ENCODE measurements around the gene SLC26A2. TPM values are rescaled to one million over a fixed set of nuclear protein-coding genes. Genes with fewer than 3 reads are reported as not detected.
"Not testable (repeated sequence)": the region's sequence is repeated elsewhere in the genome, so short reads cannot be mapped to it uniquely, and the experiment has no call there.

Gene SLC26A2
- total and polyA plus RNA-seq, 4 donors, result 5.8 to 25.6 (median 14.1) TPM

- no peak overlapping the region for H3K27ac ChIP-seq (ENCODE audit: low read depth in 1 of 2, low read length in 1 of 2)
- no peak overlapping the region for H3K9ac ChIP-seq (ENCODE audit: insufficient read depth in 1 of 2, low read length in 2 of 2)
- no peak for DNase-seq
- H3K4me1 ChIP-seq (ENCODE audit: control insufficient read depth in 5 of 5, insufficient read depth in 5 of 5, low read length in 5 of 5), result peaks cover 3 to 17% (median 5%) of the 10 kb centered on the region in 5 donors
- H3K4me3 ChIP-seq, result no peak overlapping the region
- WGBS, 2 donors, result 93 to 94% methylated on average over 4 of the region's 4 CpGs
- H3K27me3 ChIP-seq (ENCODE audit: control insufficient read depth in 3 of 3, insufficient read depth in 3 of 3, low read length in 2 of 3), result no peaks in the 10 kb centered on the region
- ATAC-seq (ENCODE audit: insufficient read depth, low FRiP score), result no peak
- no peaks in the 10 kb centered on the region for H3K36me3 ChIP-seq (ENCODE audit: control insufficient read depth in 4 of 4, insufficient read depth in 4 of 4, low read length in 4 of 4)
- H3K9me3 ChIP-seq (ENCODE audit: control insufficient read depth in 4 of 4, insufficient read depth in 3 of 4, low read length in 3 of 4), result no peaks in the 10 kb centered on the region
- TF ChIP-seq CTCF (IDR thresholded peaks at IDR 0.05; ENCODE audit: control extremely low read depth, extremely low read depth), result no peak
Measured at GRCh38 chr5:149941795-149942194, 18.8 kb upstream of the SLC26A2 start.

DNA sequence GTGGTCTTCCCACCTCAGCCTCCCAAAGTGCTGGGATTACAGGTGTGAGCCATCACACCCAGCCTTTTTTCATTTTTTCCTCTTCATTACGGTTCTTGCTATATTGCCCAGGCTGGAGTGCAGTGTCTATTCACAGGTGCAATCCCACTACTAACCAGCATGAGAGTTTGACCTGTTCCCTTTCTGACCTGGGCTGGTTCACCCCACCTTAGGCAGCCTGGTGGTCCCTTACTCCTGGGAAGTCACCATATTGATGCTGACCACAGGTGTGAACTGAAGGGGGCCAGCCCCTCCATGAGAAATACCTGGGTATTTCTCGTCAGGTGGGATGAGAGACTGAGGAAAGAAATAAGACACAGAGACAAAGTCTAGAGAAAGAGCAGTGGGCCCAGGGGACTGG is 18.4 kb upstream of the SLC26A2 start:
- peaks cover 3 to 16% (median 5%) of the 10 kb centered on the region in 5 donors for H3K4me1 ChIP-seq (ENCODE audit: control insufficient read depth in 5 of 5, insufficient read depth in 5 of 5, low read length in 5 of 5)
- TF ChIP-seq CTCF (IDR thresholded peaks at IDR 0.05; ENCODE audit: control extremely low read depth, extremely low read depth), result no peak
- H3K9ac ChIP-seq (ENCODE audit: insufficient read depth in 1 of 2, low read length in 2 of 2), result no peak overlapping the region
- ATAC-seq (ENCODE audit: insufficient read depth, low FRiP score) (no peak), DNase-seq (no peak)
- H3K27me3 ChIP-seq (ENCODE audit: control insufficient read depth in 3 of 3, insufficient read depth in 3 of 3, low read length in 2 of 3), result no peaks in the 10 kb centered on the region
- H3K36me3 ChIP-seq (ENCODE audit: control insufficient read depth in 4 of 4, insufficient read depth in 4 of 4, low read length in 4 of 4), result no peaks in the 10 kb centered on the region
- 93 to 100% methylated on average over 2 of the region's 2 CpGs for WGBS, 2 donors
- no peaks in the 10 kb centered on the region for H3K9me3 ChIP-seq (ENCODE audit: control insufficient read depth in 4 of 4, insufficient read depth in 3 of 4, low read length in 3 of 4)
- no peak overlapping the region for H3K4me3 ChIP-seq
- H3K27ac ChIP-seq (ENCODE audit: low read depth in 1 of 2, low read length in 1 of 2), result no peak overlapping the region

DNA sequence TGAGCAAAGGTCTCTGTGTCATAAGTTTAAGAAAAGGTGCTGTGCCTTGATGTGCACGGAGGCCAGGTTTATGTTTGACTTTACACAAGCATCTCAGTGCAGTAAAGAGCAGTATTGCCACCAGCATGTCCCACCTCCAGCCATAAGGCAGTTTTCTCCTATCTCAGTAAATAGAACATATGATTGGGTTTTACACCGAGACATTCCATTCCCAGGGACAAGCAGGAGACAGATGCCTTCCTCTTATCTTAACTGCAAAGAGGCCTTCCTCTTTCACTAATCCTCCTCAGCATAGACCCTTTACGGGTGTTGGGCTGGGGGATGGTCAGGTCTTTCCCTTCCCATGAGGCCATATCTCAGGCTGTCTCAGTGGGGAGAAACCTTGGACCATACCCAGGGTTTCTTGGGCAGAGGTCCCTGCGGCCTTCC is 17.8 kb upstream of the SLC26A2 start:
- not testable (repeated sequence) for H3K27ac ChIP-seq (ENCODE audit: low read depth in 1 of 2, low read length in 1 of 2); H3K9ac ChIP-seq (ENCODE audit: insufficient read depth in 1 of 2, low read length in 2 of 2); DNase-seq; H3K9me3 ChIP-seq (ENCODE audit: control insufficient read depth in 4 of 4, insufficient read depth in 3 of 4, low read length in 3 of 4); ATAC-seq (ENCODE audit: insufficient read depth, low FRiP score); H3K4me3 ChIP-seq; H3K27me3 ChIP-seq (ENCODE audit: control insufficient read depth in 3 of 3, insufficient read depth in 3 of 3, low read length in 2 of 3); H3K36me3 ChIP-seq (ENCODE audit: control insufficient read depth in 4 of 4, insufficient read depth in 4 of 4, low read length in 4 of 4)
- peaks cover 0 to 11% (median 5%) of the 10 kb centered on the region in 5 donors for H3K4me1 ChIP-seq (ENCODE audit: control insufficient read depth in 5 of 5, insufficient read depth in 5 of 5, low read length in 5 of 5)
- WGBS, 2 donors, result 57 to 81% methylated on average over 4 of the region's 4 CpGs

DNA sequence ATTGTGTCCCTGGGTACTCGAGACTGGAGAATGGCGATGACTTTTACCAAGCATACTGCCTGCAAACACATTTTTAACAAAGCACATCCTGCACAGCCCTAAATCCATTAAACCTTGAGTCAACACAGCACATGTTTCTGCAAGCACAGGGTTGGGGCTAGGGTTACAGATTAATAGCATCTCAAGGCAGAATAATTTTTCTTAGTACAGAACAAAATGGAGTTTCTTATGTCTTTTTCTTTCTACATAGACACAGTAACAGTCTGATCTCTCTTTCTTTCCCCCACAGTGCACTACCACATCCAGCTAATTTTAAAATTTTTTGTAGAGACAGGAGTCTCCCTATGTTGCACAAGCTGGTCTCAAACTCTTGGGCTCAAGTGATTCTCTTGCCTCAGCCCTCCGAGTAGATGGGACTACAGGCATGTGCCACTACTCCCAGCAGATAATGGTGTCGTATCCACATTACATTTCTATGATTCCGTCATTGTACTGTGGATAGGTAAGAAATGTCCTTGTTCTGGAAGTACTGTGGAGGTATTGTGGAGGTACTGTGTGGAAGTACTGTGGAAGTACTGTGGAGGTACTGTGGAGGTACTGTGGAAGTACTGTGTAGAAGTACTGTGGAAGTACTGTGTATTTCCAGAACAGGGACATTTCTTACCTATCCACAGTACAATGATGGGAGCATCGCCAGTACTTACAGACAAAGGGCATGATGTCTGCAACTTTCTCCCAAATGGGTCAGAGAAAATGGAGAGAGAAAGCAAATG is 17.2 kb upstream of the SLC26A2 start:
- H3K36me3 ChIP-seq (ENCODE audit: control insufficient read depth in 4 of 4, insufficient read depth in 4 of 4, low read length in 4 of 4); ATAC-seq (ENCODE audit: insufficient read depth, low FRiP score); DNase-seq; H3K27ac ChIP-seq (ENCODE audit: low read depth in 1 of 2, low read length in 1 of 2); H3K27me3 ChIP-seq (ENCODE audit: control insufficient read depth in 3 of 3, insufficient read depth in 3 of 3, low read length in 2 of 3); H3K4me1 ChIP-seq (ENCODE audit: control insufficient read depth in 5 of 5, insufficient read depth in 5 of 5, low read length in 5 of 5); H3K4me3 ChIP-seq; H3K9me3 ChIP-seq (ENCODE audit: control insufficient read depth in 4 of 4, insufficient read depth in 3 of 4, low read length in 3 of 4); H3K9ac ChIP-seq (ENCODE audit: insufficient read depth in 1 of 2, low read length in 2 of 2): not testable (repeated sequence)
- WGBS, 2 donors, result 91 to 94% methylated on average over 6 of the region's 6 CpGs

All from lung (tissue), 12 donors.